ENCODE measurements around the gene PID1.

Gene PID1

GRCh38 chr2:229261599-229261998 lies 9.5 kb downstream of the PID1 start:
- no peak overlapping the region for H3K27ac ChIP-seq
- no peak for TF ChIP-seq CTCF (conservative IDR thresholded peaks at IDR 0.05)

GRCh38 chr2:229261076-229261475 lies 10.0 kb downstream of the PID1 start:
- no peak for TF ChIP-seq CTCF (conservative IDR thresholded peaks at IDR 0.05)
- H3K27ac ChIP-seq: no peak overlapping the region

- H3K27ac ChIP-seq: no peak overlapping the region
- TF ChIP-seq CTCF (conservative IDR thresholded peaks at IDR 0.05): no peak
Measured at GRCh38 chr2:229257985-229258384, 13.1 kb downstream of the PID1 start.

- TF ChIP-seq CTCF (conservative IDR thresholded peaks at IDR 0.05): no peak
- H3K27ac ChIP-seq: no peak overlapping the region
Measured at GRCh38 chr2:229256376-229256775, 14.7 kb downstream of the PID1 start.

- TF ChIP-seq CTCF (conservative IDR thresholded peaks at IDR 0.05): no peak
- H3K27ac ChIP-seq: no peak overlapping the region
Measured at GRCh38 chr2:229254206-229254605, 16.9 kb downstream of the PID1 start.

- no peak for TF ChIP-seq CTCF (conservative IDR thresholded peaks at IDR 0.05)
- no peak overlapping the region for H3K27ac ChIP-seq
Measured at GRCh38 chr2:229252996-229253395, 18.1 kb downstream of the PID1 start.

GRCh38 chr2:229252280-229252679 lies 18.8 kb downstream of the PID1 start:
- no peak for TF ChIP-seq CTCF (conservative IDR thresholded peaks at IDR 0.05)
- no peak overlapping the region for H3K27ac ChIP-seq

- TF ChIP-seq CTCF (conservative IDR thresholded peaks at IDR 0.05): no peak
- H3K27ac ChIP-seq: no peak overlapping the region
Measured at GRCh38 chr2:229249536-229249935, 21.6 kb downstream of the PID1 start.
